Measurements from ENCODE around the gene CCDC71. TPM values are rescaled to one million over a fixed set of nuclear protein-coding genes. Genes with fewer than 3 reads are reported as not detected.

The CCDC71 gene
- total and polyA plus RNA-seq, 3 experiments from 2014 or later: 0.94 to 34.2 (median 32.1) TPM

- peaks cover 12 to 27% (median 14%) of the 10 kb centered on the region in 3 donors for H3K4me1 Mint-ChIP-seq
- POLR2A ChIA-PET: interaction anchor here (1.2 kb wide), 1 partner anchor 30 kb away, joined by 4 read pairs; the partner anchor contains the start of gene QRICH1
- peak overlapping the region in 2 of 8 donors; percentile 77 to 88 for H3K27ac Mint-ChIP-seq
- H3K27ac ChIP-seq (ENCODE audit: low read depth, low read length): no peak overlapping the region
- H3K27me3 Mint-ChIP-seq: no peaks in the 10 kb centered on the region
- H3K4me1 ChIP-seq (ENCODE audit: insufficient read depth, low read length): peaks cover 21% of the 10 kb centered on the region
- H3K4me3 Mint-ChIP-seq: no peak overlapping the region
- no peaks in the 10 kb centered on the region for H3K27me3 ChIP-seq (ENCODE audit: insufficient read depth, low read length, poor library complexity, severe bottlenecking)
- DNase-seq: no peak
- H3K9me3 ChIP-seq (ENCODE audit: low read length): no peaks in the 10 kb centered on the region
- H3K36me3 Mint-ChIP-seq: peaks cover 0 to 10% (median 0%) of the 10 kb centered on the region in 3 donors
- CTCF ChIA-PET: interaction anchor here (5.4 kb wide), 1 partner anchor 30 kb away, joined by 30 read pairs; the partner anchor contains the start of gene QRICH1
- H3K4me3 ChIP-seq (ENCODE audit: low read length): no peak overlapping the region
- H3K36me3 ChIP-seq (ENCODE audit: insufficient read depth, low read length): no peaks in the 10 kb centered on the region
- H3K9me3 Mint-ChIP-seq: no peaks in the 10 kb centered on the region
These were observed 42.4 kb downstream of the CCDC71 start for GRCh38 chr3:49123687-49124086.

GRCh38 chr3:49122886-49123545 is 43.1 kb downstream of the CCDC71 start:
- H3K4me3 ChIP-seq (ENCODE audit: low read length): no peak overlapping the region
- no peaks in the 10 kb centered on the region for H3K27me3 ChIP-seq (ENCODE audit: insufficient read depth, low read length, poor library complexity, severe bottlenecking)
- Mint-ChIP-seq H3K9me3 (no peaks in the 10 kb centered on the region), H3K4me3 (no peak overlapping the region), H3K27me3 (no peaks in the 10 kb centered on the region), H3K27ac (peak overlapping the region in 3 of 8 donors; percentile 57 to 88 (median 77)), H3K4me1 (peaks cover 13 to 28% (median 14%) of the 10 kb centered on the region in 3 donors), H3K36me3 (peaks cover 0 to 12% (median 0%) of the 10 kb centered on the region in 3 donors)
- peaks cover 21% of the 10 kb centered on the region for H3K4me1 ChIP-seq (ENCODE audit: insufficient read depth, low read length)
- CTCF ChIA-PET: interaction anchor here (5.4 kb wide), 1 partner anchor 29 kb away, joined by 30 read pairs; the partner anchor contains the start of gene QRICH1
- H3K36me3 ChIP-seq (ENCODE audit: insufficient read depth, low read length): peaks cover 1% of the 10 kb centered on the region
- no peak overlapping the region for H3K27ac ChIP-seq (ENCODE audit: low read depth, low read length)
- no peak for DNase-seq
- H3K9me3 ChIP-seq (ENCODE audit: low read length): no peaks in the 10 kb centered on the region
- POLR2A ChIA-PET: interaction anchor here (1.2 kb wide), 1 partner anchor 29 kb away, joined by 4 read pairs; the partner anchor contains the start of gene QRICH1

- ChIA-PET POLR2A (no interaction called here), CTCF (interaction anchor here (5.4 kb wide), 1 partner anchor 29 kb away, joined by 30 read pairs; the partner anchor contains the start of gene QRICH1)
- Mint-ChIP-seq H3K27me3 (no peaks in the 10 kb centered on the region), H3K4me3 (peak overlapping the region in 4 of 7 donors; percentile 13 to 88 (median 70)), H3K4me1 (peaks cover 13 to 33% (median 17%) of the 10 kb centered on the region in 3 donors), H3K27ac (peak overlapping the region; percentile 58 to 94 (median 88)), H3K9me3 (no peaks in the 10 kb centered on the region), H3K36me3 (peaks cover 0 to 17% (median 0%) of the 10 kb centered on the region in 3 donors)
- H3K9me3 ChIP-seq (ENCODE audit: low read length): no peaks in the 10 kb centered on the region
- H3K4me3 ChIP-seq (ENCODE audit: low read length): no peak overlapping the region
- no peaks in the 10 kb centered on the region for H3K27me3 ChIP-seq (ENCODE audit: insufficient read depth, low read length, poor library complexity, severe bottlenecking)
- peaks cover 7% of the 10 kb centered on the region for H3K36me3 ChIP-seq (ENCODE audit: insufficient read depth, low read length)
- H3K27ac ChIP-seq (ENCODE audit: low read depth, low read length): no peak overlapping the region
- H3K4me1 ChIP-seq (ENCODE audit: insufficient read depth, low read length): peaks cover 21% of the 10 kb centered on the region
- no peak for DNase-seq
These were observed 43.7 kb downstream of the CCDC71 start for GRCh38 chr3:49122451-49122850.

- Histone ChIP-seq H3K4me1 (ENCODE audit: insufficient read depth, low read length) (peaks cover 21% of the 10 kb centered on the region), H3K4me3 (ENCODE audit: low read length) (no peak overlapping the region), H3K27me3 (ENCODE audit: insufficient read depth, low read length, poor library complexity, severe bottlenecking) (no peaks in the 10 kb centered on the region), H3K27ac (ENCODE audit: low read depth, low read length) (no peak overlapping the region), H3K36me3 (ENCODE audit: insufficient read depth, low read length) (peaks cover 11% of the 10 kb centered on the region), H3K9me3 (ENCODE audit: low read length) (no peaks in the 10 kb centered on the region)
- no peak for DNase-seq
- H3K27ac Mint-ChIP-seq: peak overlapping the region; percentile 58 to 94 (median 88)
- H3K36me3 Mint-ChIP-seq: peaks cover 0 to 21% (median 0%) of the 10 kb centered on the region in 3 donors
- H3K4me1 Mint-ChIP-seq: peaks cover 13 to 35% (median 17%) of the 10 kb centered on the region in 3 donors
- ChIA-PET CTCF (interaction anchor here (1.7 to 5.4 kb wide), 2 partner anchors 28 to 36 kb away, joined by 8 to 30 read pairs; partner anchors contain the start of gene QRICH1), POLR2A (interaction anchor here (0.6 to 2.7 kb wide), 3 partner anchors 28 to 349 kb away, joined by 4 to 45 read pairs (median 4); partner anchors contain the start of gene QRICH1)
- H3K4me3 Mint-ChIP-seq: peak overlapping the region; percentile 39 to 89 (median 85)
- no peaks in the 10 kb centered on the region for H3K27me3 Mint-ChIP-seq
- no peaks in the 10 kb centered on the region for H3K9me3 Mint-ChIP-seq
These were observed 44.1 kb downstream of the CCDC71 start for GRCh38 chr3:49122022-49122421.

GRCh38 chr3:49121132-49121736 is 44.9 kb downstream of the CCDC71 start:
- Mint-ChIP-seq H3K27me3 (no peaks in the 10 kb centered on the region), H3K36me3 (peaks cover 0 to 26% (median 3%) of the 10 kb centered on the region in 3 donors), H3K4me1 (peaks cover 13 to 38% (median 17%) of the 10 kb centered on the region in 3 donors), H3K27ac (peak overlapping the region; percentile 88 to 97 (median 92)), H3K4me3 (peak overlapping the region; percentile 85 to 91 (median 88)), H3K9me3 (no peaks in the 10 kb centered on the region)
- Histone ChIP-seq H3K4me1 (ENCODE audit: insufficient read depth, low read length) (peaks cover 21% of the 10 kb centered on the region), H3K36me3 (ENCODE audit: insufficient read depth, low read length) (peaks cover 19% of the 10 kb centered on the region), H3K4me3 (ENCODE audit: low read length) (peak overlapping the region; percentile 85), H3K27ac (ENCODE audit: low read depth, low read length) (peak overlapping the region; percentile 92), H3K9me3 (ENCODE audit: low read length) (no peaks in the 10 kb centered on the region), H3K27me3 (ENCODE audit: insufficient read depth, low read length, poor library complexity, severe bottlenecking) (no peaks in the 10 kb centered on the region)
- ChIA-PET CTCF (interaction anchor here (0.9 to 5.4 kb wide), 10 partner anchors 9 to 99 kb away, joined by 3 to 30 read pairs (median 4); partner anchors contain the start of genes KLHDC8B and QRICH1), POLR2A (interaction anchor here (0.6 to 2.7 kb wide), 12 partner anchors 22 to 750 kb away, joined by 3 to 45 read pairs (median 5); partner anchors contain the start of genes IMPDH2, NDUFAF3, P4HTM and QRICH1)
- DNase-seq: peak in 1 of 5 donors; percentile 8

- peak within 1 kb of the TSS; percentile 85 to 91 (median 88) for H3K4me3 Mint-ChIP-seq
- peak within 1 kb of the TSS; percentile 88 to 97 (median 92) for H3K27ac Mint-ChIP-seq
- Histone ChIP-seq H3K4me1 (ENCODE audit: insufficient read depth, low read length) (peaks cover 21% of the 10 kb centered on the region), H3K9me3 (ENCODE audit: low read length) (no peaks in the 10 kb centered on the region), H3K27me3 (ENCODE audit: insufficient read depth, low read length, poor library complexity, severe bottlenecking) (no peaks in the 10 kb centered on the region), H3K4me3 (ENCODE audit: low read length) (peak within 1 kb of the TSS; percentile 85), H3K27ac (ENCODE audit: low read depth, low read length) (peak within 1 kb of the TSS; percentile 92), H3K36me3 (ENCODE audit: insufficient read depth, low read length) (peaks cover 25% of the 10 kb centered on the region)
- ChIA-PET CTCF (interaction anchor here (0.9 to 5.4 kb wide), 10 partner anchors 10 to 98 kb away, joined by 3 to 30 read pairs (median 4); partner anchors contain the start of genes KLHDC8B and QRICH1), POLR2A (interaction anchor here (0.6 to 2.7 kb wide), 13 partner anchors 17 to 750 kb away, joined by 3 to 45 read pairs (median 4); partner anchors contain the start of genes IMPDH2, NDUFAF3, P4HTM and QARS1)
- no peaks in the 10 kb centered on the region for H3K9me3 Mint-ChIP-seq
- H3K4me1 Mint-ChIP-seq: peaks cover 13 to 41% (median 17%) of the 10 kb centered on the region in 3 donors
- peaks cover 0 to 33% (median 6%) of the 10 kb centered on the region in 3 donors for H3K36me3 Mint-ChIP-seq
- DNase-seq: peak; percentile 91 to 96 (median 95)
- H3K27me3 Mint-ChIP-seq: no peaks in the 10 kb centered on the region
These were observed 45.5 kb downstream of the CCDC71 start, which contains the start of gene USP19 for GRCh38 chr3:49120438-49121131. USP19 (minus strand) TSS chr3:49120823; CDS start chr3:49119145, 1,678 bp downstream.

- H3K4me1 Mint-ChIP-seq: peaks cover 13 to 41% (median 17%) of the 10 kb centered on the region in 3 donors
- Histone ChIP-seq H3K27me3 (ENCODE audit: insufficient read depth, low read length, poor library complexity, severe bottlenecking) (no peaks in the 10 kb centered on the region), H3K36me3 (ENCODE audit: insufficient read depth, low read length) (peaks cover 31% of the 10 kb centered on the region), H3K9me3 (ENCODE audit: low read length) (no peaks in the 10 kb centered on the region), H3K27ac (ENCODE audit: low read depth, low read length) (peak overlapping the region; percentile 92), H3K4me3 (ENCODE audit: low read length) (peak overlapping the region; percentile 85), H3K4me1 (ENCODE audit: insufficient read depth, low read length) (peaks cover 21% of the 10 kb centered on the region)
- peaks cover 0 to 38% (median 6%) of the 10 kb centered on the region in 3 donors for H3K36me3 Mint-ChIP-seq
- H3K9me3 Mint-ChIP-seq: no peaks in the 10 kb centered on the region
- CTCF ChIA-PET: interaction anchor here (1.0 to 5.4 kb wide), 4 partner anchors 26 to 98 kb away, joined by 3 to 30 read pairs (median 4); partner anchors contain the start of gene QRICH1
- peak overlapping the region; percentile 88 to 97 (median 92) for H3K27ac Mint-ChIP-seq
- DNase-seq: no peak
- H3K4me3 Mint-ChIP-seq: peak overlapping the region; percentile 85 to 91 (median 88)
- no peaks in the 10 kb centered on the region for H3K27me3 Mint-ChIP-seq
- POLR2A ChIA-PET: interaction anchor here (1.0 to 2.7 kb wide), 8 partner anchors 16 to 220 kb away, joined by 3 to 45 read pairs (median 8); partner anchors contain the start of genes IMPDH2, NDUFAF3, P4HTM and QARS1
These were observed 46.1 kb downstream of the CCDC71 start for GRCh38 chr3:49120096-49120437.

All from CD8-positive, alpha-beta memory T cell (primary cell).